Measurements from ENCODE around the gene DSEL. TPM values are rescaled to one million over a fixed set of nuclear protein-coding genes. Genes with fewer than 3 reads are reported as not detected.

The DSEL gene
- total and polyA plus RNA-seq, 2 of the 4 experiments (the other 2 are of a cell fraction) = 16.8 to 100 TPM

- peaks cover 4 to 5% of the 10 kb centered on the region in 2 experiments; a peak in 2 of 4 replicates for H3K79me1 ChIP-seq (ENCODE audit: low read depth in 1 of 2, low read length in 2 of 2)
- WGBS, 2 experiments (ENCODE audit: extremely low coverage in 2 of 2, insufficient read length in 1 of 2) = no CpG with 5 or more reads among the region's 4 CpGs
- no peak overlapping the region for H4K5ac ChIP-seq (ENCODE audit: low read depth, low read length)
- intact Hi-C loops (cut with micrococcal nuclease) (no loop called here), dilution Hi-C loops (cut with HindIII; ENCODE audit: low sequenced_read_pairs, unreplicated experiment) (no loop called here), in situ Hi-C loops (cut with MboI; ENCODE audit: low sequenced_read_pairs) (no loop called here)
- H3K9ac ChIP-seq (ENCODE audit: low read depth, low read length) = no peak overlapping the region
- peaks cover 2% of the 10 kb centered on the region; the same call in 1 of the 2 replicates for H3K9me3 ChIP-seq (ENCODE audit: control insufficient read depth, insufficient read depth, low read length)
- H4K8ac ChIP-seq (ENCODE audit: low read depth in 2 of 2, low read length in 2 of 2) = no peak overlapping the region
- H2BK120ac ChIP-seq (ENCODE audit: low read depth, low read length) = no peak overlapping the region
- BruUV-seq (replicated peaks) = no TSS peak
- ATAC-seq (ENCODE audit: low read depth) (peak; percentile 60), DNase-seq (peak; percentile 18)
- H3K27ac ChIP-seq (ENCODE audit: insufficient read depth, low read length) = no peak overlapping the region
- no peaks in the 10 kb centered on the region for H4K20me1 ChIP-seq (ENCODE audit: insufficient read depth, low read length)
- H3K9me1 ChIP-seq (ENCODE audit: insufficient read depth, low read length) = peaks cover 6% of the 10 kb centered on the region; the same call in 1 of the 2 replicates
- H3K4me2 ChIP-seq (ENCODE audit: low read depth, low read length) = peak overlapping the region; percentile 56
- H3K4me1 ChIP-seq (ENCODE audit: control insufficient read depth, insufficient read depth, low read length) = peaks cover 6% of the 10 kb centered on the region
- no peak overlapping the region for H2BK20ac ChIP-seq (ENCODE audit: low read depth, low read length)
- H2AK5ac ChIP-seq (ENCODE audit: low read depth, low read length) = no peak overlapping the region
- H3K27me3 ChIP-seq (ENCODE audit: control insufficient read depth, insufficient read depth, low read length) = no peaks in the 10 kb centered on the region
- H2BK15ac ChIP-seq (ENCODE audit: low read depth, low read length) = no peak overlapping the region
- H4K91ac ChIP-seq (ENCODE audit: insufficient read depth, low read depth, low read length) = no peak overlapping the region
- H3K36me3 ChIP-seq (ENCODE audit: control insufficient read depth, insufficient read depth, low read length) = no peaks in the 10 kb centered on the region
- H3K56ac ChIP-seq (ENCODE audit: extremely low read depth, insufficient read depth, low read length) = no peak overlapping the region
- H3K23ac ChIP-seq (ENCODE audit: low read depth, low read length) = no peak overlapping the region
- no peak overlapping the region for H2AFZ ChIP-seq (replicated peaks; ENCODE audit: low read length, poor library complexity)
- no peak overlapping the region for H3K4me3 ChIP-seq (ENCODE audit: insufficient read depth, low read depth, low read length)
- no peak overlapping the region for H3K4ac ChIP-seq (ENCODE audit: low read depth, low read length)
- H3K18ac ChIP-seq (ENCODE audit: low read depth, low read length) = no peak overlapping the region
- no peak overlapping the region for H2BK5ac ChIP-seq (ENCODE audit: low read depth, low read length, poor library complexity, severe bottlenecking)
- H2AK9ac ChIP-seq (replicated peaks; ENCODE audit: low read depth, low read length, poor library complexity) = no peak overlapping the region
- TF ChIP-seq SMC3 (IDR thresholded peaks at IDR 0.05; ENCODE audit: low read depth, low read length) = no peak
- TF ChIP-seq MAZ (IDR thresholded peaks at IDR 0.05; ENCODE audit: borderline replicate concordance, low read depth, low read length) = no peak
- TF ChIP-seq CEBPB (IDR thresholded peaks at IDR 0.05; ENCODE audit: low read depth, low read length) = no peak
- TF ChIP-seq FOS (IDR thresholded peaks at IDR 0.05; ENCODE audit: low read depth, low read length) = no peak
- TF ChIP-seq CTCF (conservative IDR thresholded peaks at IDR 0.05; ENCODE audit: low read depth, low read length) = no peak
- no peak for TF ChIP-seq POLR2A (IDR thresholded peaks at IDR 0.05; ENCODE audit: low read depth, low read length)
- no peak for TF ChIP-seq MAFK (IDR thresholded peaks at IDR 0.05; ENCODE audit: low read depth, low read length)
- no peak for TF ChIP-seq MXI1 (IDR thresholded peaks at IDR 0.05; ENCODE audit: borderline replicate concordance, low read depth, low read length)
- no peak for TF ChIP-seq USF2 (IDR thresholded peaks at IDR 0.05; ENCODE audit: low read depth, low read length)
- TF ChIP-seq BHLHE40 (IDR thresholded peaks at IDR 0.05; ENCODE audit: low read depth, low read length) = no peak
- no peak for TF ChIP-seq RAD21 (IDR thresholded peaks at IDR 0.05; ENCODE audit: low read length)
- no peak for TF ChIP-seq RCOR1 (IDR thresholded peaks at IDR 0.05; ENCODE audit: insufficient replicate concordance, low read length)
- no peak for TF ChIP-seq NFE2L2 (IDR thresholded peaks at IDR 0.05; ENCODE audit: low read depth, low read length)
- POLR2A ChIA-PET (ENCODE audit: unreplicated experiment) = interaction anchor here (0.7 kb wide), 1 partner anchor 98 kb away, joined by 4 read pairs; no protein-coding TSS in a partner anchor
- CTCF ChIA-PET = no interaction called here
- H3K14ac ChIP-seq (replicated peaks; ENCODE audit: low read depth, low read length) = no peak overlapping the region
Observed at GRCh38 chr18:67496469-67496868, 20.1 kb downstream of the DSEL start.

All from IMR-90 (cell line).